AG04450 (cell line): ENCODE data around the gene ACOX2. TPM values are rescaled to one million over a fixed set of nuclear protein-coding genes. Genes with fewer than 3 reads are reported as not detected.

Experiments
- CTCF ChIA-PET: fragments of 300-600, 350-600 bp; formaldehyde crosslinking; extraction: SDS; loops from one replicate; lab custom pipeline; 2022; ENCODE audit warnings: antibody characterized with exemption, inconsistent platforms; lab: Charles Lee
- POLR2A ChIA-PET: fragments of 350-600 bp; formaldehyde crosslinking; extraction: SDS; loops from one replicate; lab custom pipeline; 2021; ENCODE audit warnings: antibody characterized with exemption, inconsistent platforms; lab: Yijun Ruan, JAX
- DNase-seq: peaks from one replicate; pipeline ENCODE4 v3.0.0-alpha.2; 2011; ENCODE audit warnings: low read depth, low spot score
- H3K27ac ChIP-seq: one replicate; pipeline ENCODE4 v1.5.1; 2012; ENCODE audit warnings: low read depth, low read length, control low read depth
- H3K27me3 ChIP-seq: one replicate; pipeline ENCODE4 v1.6.0; 2012; ENCODE audit warnings: low read length; ENCODE audit not compliant: control insufficient read depth, insufficient read depth
- H3K4me3 ChIP-seq: 2 replicates; pipeline ENCODE4 v1.5.1; 2011; ENCODE audit warnings: mild to moderate bottlenecking, low read depth, low read length, control low read depth
- H3K9me3 ChIP-seq: 2 replicates; pipeline ENCODE4 v1.5.1; 2012; ENCODE audit warnings: low read length; ENCODE audit not compliant: control insufficient read depth, insufficient read depth
- CTCF ChIP-seq: IDR thresholded peaks from 2 replicates; pipeline ENCODE4 v1.5.1; 2011; ENCODE audit warnings: low read depth, low read length, control low read depth, inconsistent platforms
- polyA plus RNA-seq: library from polyadenylated mRNA; depleted of rRNA; stranded (reverse); fragments of >200 nt; gene quantifications from 2 replicates; pipeline ENCODE4 v1.2.3, GENCODE V29; 2011

The ACOX2 gene
- polyA plus RNA-seq, 1 experiment: 27.8 TPM

DNA sequence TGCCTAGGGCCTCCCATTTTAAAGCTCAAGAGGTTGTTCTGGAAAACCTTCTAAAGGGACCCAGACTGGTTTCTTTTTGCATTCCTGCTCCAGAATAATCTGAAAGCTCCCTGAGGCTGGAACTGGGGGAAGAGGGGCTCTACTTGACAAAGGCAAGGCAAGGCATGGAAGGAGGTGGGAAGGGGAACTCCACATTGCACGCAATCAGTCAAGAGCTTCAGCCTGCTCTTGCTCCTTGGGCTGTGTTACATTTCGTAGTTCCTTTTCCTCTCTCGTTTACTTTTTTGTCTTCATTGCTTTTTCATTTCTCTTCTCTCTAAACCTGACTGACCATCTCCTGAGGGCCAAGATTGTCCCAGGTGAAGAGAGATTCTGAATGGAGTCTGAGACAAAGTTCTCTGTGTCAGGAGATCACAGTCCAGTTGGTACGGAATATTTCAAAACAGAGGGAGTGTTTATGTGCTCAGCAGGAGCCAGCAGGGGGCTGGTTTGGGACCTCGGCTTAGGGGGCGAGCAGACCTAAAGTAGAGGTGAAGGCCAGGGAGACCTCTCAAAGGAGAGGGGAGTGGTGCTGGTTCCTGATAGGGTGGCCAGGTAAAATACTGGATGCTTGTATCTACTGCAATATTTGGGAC lies 51.1 kb downstream of the ACOX2 start:
- Histone ChIP-seq H3K9me3 (no peaks in the 10 kb centered on the region), H3K27ac (no peak overlapping the region), H3K4me3 (no peak overlapping the region), H3K27me3 (no peaks in the 10 kb centered on the region)
- CTCF ChIA-PET: interaction anchor here (1.1 kb wide), 1 partner anchor 180 kb away, joined by 3 read pairs; the partner anchor contains the start of genes HTD2 and RPP14
- TF ChIP-seq CTCF: no peak
- POLR2A ChIA-PET: no interaction called here
- DNase-seq: no peak

DNA sequence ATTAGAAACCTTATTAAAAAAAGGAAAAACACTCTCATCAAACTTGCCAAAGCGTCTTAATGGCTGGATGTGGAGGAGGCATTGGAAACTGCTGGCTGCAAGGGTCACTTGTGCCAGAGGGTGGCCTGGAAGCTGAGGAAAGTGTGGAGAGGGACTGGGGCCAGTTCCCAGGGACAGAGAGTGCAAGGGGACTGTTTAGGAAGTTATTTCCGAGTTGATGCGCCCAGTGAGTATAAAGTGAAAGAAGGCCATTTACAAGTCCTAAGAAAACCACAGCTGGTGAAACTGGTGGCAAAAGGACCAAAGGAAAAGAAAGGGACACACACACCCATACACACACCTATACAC lies 52.3 kb downstream of the ACOX2 start:
- DNase-seq: no peak
- Histone ChIP-seq H3K27me3 (no peaks in the 10 kb centered on the region), H3K4me3 (no peak overlapping the region), H3K9me3 (peaks cover 4% of the 10 kb centered on the region), H3K27ac (no peak overlapping the region)
- ChIA-PET POLR2A (no interaction called here), CTCF (no interaction called here)
- no peak for TF ChIP-seq CTCF

GRCh38 chr3:58484045-58484721 lies 52.8 kb downstream of the ACOX2 start:
- ChIA-PET POLR2A (interaction anchor here (0.6 kb wide), 1 partner anchor 7 kb away, joined by 4 read pairs; no protein-coding TSS in a partner anchor), CTCF (interaction anchor here (1.0 to 4.0 kb wide), 4 partner anchors 7 to 296 kb away, joined by 3 to 16 read pairs (median 4); partner anchors contain the start of gene KCTD6)
- no peak for DNase-seq
- Histone ChIP-seq H3K27ac (no peak overlapping the region), H3K27me3 (peaks cover under 1% of the 10 kb centered on the region), H3K9me3 (peaks cover 5% of the 10 kb centered on the region), H3K4me3 (no peak overlapping the region)
- no peak for TF ChIP-seq CTCF

DNA sequence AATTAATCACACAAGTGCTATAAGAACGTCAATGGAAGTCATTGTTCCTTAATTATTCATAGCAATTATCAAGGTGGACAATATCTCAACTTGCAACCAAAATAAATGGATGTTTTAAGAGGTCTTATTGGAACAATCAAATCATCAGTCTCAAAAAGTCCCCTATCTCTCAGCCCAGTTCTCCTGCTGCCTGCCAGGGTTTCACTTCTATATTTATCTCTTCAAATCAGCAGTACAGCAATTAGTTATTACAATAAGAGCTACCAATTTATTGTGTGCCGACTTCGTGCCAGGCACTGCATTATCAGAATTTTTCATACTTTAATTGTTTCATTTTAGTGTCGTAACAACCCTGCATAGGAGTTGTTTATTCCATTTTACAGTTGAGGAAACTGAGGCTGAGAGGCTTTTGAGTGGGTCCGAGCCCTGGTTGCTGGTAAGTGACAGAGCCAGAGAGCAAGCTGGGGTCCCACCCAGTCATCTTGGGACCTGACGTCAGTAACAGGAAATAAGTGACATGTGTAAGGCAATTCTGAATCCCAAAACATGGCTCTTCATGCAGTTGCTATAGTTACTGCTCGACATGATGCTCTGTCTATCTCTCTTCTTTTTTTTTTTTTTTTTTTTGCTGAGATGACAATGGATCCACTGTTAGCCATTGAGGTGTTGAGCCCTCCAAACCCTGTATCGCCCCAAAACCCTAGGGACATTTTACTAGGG lies 53.9 kb downstream of the ACOX2 start:
- no peak for TF ChIP-seq CTCF
- CTCF ChIA-PET: interaction anchor here (1.0 to 4.0 kb wide), 4 partner anchors 8 to 295 kb away, joined by 3 to 16 read pairs (median 4); partner anchors contain the start of gene KCTD6
- Histone ChIP-seq H3K9me3 (peaks cover 6% of the 10 kb centered on the region), H3K27ac (no peak overlapping the region), H3K4me3 (no peak overlapping the region), H3K27me3 (peaks cover 2% of the 10 kb centered on the region)
- DNase-seq: no peak
- POLR2A ChIA-PET: interaction anchor here (0.6 kb wide), 1 partner anchor 8 kb away, joined by 4 read pairs; no protein-coding TSS in a partner anchor
